ENCODE results near the gene FCSK. TPM values are rescaled to one million over a fixed set of nuclear protein-coding genes. Genes with fewer than 3 reads are reported as not detected.

Gene FCSK
- 4.4 to 6.3 TPM (median 5.3 TPM) in 5 replicates for total RNA-seq (2022; extraction: Qiagen RNA extraction)

DNA sequence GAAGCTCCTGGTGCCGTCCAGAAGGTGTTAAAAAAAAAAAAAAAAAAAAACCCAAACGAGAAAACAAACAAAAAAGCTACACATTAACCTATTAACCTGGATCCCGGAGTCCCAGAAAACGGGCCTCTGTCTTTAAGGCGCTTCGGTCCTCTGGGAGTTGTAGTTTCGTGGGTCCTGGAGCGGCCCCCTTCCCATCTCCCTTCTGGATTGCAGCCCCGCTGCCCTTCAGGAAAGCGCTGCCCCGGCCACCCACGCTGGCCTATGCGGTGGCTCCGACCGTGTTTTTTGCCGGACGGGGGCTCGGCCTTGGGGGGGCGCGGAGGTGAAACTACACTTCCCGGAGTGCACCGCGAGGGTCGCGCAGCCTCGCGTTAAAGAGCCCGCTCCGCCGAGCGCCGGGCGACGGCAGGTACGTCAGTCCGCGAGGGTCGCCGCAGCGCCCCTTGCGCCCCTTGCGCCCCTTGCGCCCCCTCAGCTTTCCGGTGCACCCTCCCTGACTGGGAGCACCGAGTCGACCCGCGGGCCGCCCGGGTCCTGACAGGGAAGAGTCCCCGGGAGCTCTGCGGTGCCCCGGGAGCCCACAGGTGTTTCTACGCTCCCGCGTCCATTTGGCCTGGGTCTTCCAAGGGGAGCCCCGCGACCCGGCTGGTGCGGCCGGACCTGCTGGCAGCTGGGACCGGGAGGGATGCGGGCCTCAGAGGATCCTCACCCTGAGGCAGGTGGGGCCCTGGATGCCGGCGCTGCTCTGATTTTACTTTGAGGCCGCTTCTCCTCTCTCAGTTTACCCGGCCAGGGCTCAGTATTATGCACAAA is at the start of gene FCSK:
Gene FCSK (plus strand): TSS at position 374 of the 813 bp plus-strand sequence. CDS start 8,596 bp downstream, outside the sequence.

DNA sequence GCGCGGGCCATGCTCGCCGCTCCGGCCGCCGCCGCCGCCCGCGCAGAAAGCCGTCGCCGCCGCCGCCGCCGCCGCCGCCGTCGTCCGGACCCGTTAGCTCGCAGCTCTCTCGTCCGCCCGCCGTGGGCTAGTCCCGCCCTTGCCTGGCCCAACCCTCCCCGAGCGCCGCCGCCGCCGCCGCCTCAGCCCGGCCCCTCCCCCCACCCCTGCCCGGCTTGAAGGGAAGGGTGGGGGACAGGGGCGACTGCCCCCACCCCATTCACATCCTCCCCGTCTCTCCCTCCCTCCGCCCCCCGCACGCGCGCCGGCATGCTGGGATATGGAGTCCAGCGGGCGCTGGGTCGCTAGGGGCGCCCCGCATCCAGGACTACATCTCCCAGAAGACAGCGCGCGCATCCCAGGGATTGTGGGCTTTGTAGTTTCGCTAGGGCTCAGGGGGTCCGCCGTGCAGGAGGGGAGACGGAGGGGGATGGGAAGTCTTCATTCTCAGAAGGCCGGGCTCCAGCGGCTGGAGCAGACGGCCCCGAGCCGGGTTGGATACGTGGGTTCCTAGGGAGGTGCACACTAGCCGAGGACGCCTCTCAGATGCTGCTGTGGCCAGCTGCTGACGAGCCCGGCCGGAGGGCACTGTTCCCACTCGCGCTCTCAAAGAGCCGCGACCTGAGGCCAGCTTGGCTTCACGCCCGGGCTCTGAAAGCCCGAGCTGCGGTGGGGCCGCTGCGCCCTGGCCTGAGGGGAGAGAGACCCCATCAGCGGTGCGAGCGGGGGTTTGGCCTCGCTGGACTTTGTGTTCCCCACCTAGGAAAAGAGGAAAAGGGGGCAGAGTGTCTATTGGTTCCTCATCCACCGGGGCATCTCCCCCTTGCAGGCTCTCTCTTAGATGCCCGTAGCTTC is 15.2 kb upstream of the FCSK start, which contains the start of gene ST3GAL2:
Gene ST3GAL2 (minus strand): TSS at position 132 of the 894 bp plus-strand sequence. CDS start 40,570 bp downstream, outside the sequence.

DNA sequence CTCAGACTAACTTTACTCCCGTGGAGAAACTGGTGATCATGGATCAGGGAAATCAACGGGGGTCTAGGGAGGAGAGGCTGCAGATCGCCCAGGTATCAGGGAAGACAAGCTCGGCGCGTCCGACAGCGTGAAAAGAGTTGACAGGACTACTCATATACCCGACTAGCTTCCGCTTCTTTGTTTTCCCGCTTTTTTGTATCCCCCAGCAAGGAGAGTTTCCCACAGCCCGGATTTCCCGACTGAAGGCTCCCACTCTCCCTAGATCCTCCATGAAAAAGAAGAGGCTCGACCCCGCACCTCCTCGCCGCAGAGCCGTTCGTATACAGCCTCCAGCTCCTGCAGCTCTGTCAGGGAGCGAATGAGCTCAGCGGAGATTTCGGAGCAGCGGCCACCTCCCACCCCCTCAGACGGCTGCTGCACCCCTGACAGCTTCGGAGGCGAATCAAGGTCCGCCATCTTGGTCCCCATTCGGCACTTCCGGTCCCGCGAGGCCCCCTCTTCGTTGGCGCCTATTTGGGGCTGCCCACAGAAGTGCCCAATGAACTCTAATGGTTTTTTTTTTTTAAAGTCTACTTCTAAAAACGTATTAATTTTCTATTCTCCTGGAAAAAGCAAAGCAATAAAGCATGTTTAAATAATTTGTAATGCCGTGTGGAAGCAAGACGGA is 68.8 kb downstream of the FCSK start, which contains the start of gene COG4:
Gene COG4 (minus strand): TSS at position 479 of the 667 bp plus-strand sequence. CDS start 11 bp downstream, at position 468.

DNA sequence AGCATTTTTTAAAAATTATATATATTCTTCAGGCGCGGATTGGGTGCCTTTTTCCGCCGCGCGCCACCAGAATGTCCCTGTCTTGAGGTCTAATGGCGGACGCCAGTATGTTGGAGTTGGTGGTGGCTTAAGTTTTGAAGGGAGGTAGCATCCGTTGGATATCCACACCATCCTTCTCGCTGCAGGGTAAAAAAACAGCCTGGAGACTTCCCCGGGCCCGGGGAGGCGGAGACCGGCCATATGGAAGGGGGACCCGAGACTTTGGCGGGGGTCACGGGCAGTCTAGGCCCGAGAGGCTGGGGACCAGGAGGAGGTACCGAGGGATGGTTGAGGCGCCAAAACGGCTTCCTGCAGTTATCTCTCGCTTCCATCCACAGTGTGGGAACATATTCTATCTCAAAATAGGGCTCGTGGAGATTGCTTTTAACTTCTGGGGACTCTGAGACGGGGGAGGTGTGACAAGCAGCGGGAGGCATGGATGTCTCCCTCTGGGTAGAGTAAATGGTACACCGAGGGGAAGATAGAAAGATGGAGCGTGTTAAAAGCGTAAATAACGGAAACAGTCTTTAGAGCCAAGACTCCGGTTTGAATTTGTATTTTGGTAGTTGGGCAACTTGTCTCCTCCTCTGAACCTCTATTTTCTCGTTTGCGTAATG is 69.5 kb downstream of the FCSK start, which contains the start of gene SF3B3:
Gene SF3B3 (plus strand): TSS at position 74 of the 656 bp plus-strand sequence. CDS start 2,841 bp downstream, outside the sequence.

Other genes starting within 250 kb of the FCSK start
- gene EXOSC6, start 202.7 kb upstream of the FCSK start, total RNA-seq (2022; extraction: Qiagen RNA extraction) = 13.7 to 17.5 TPM (median 16.5 TPM) in 5 replicates
- gene AARS1, start 165.1 kb upstream of the FCSK start, total RNA-seq (2022; extraction: Qiagen RNA extraction) = 82.5 to 94.4 TPM (median 84.2 TPM) in 5 replicates
- gene DDX19B, start 155.4 kb upstream of the FCSK start, total RNA-seq (2022; extraction: Qiagen RNA extraction) = 31.5 to 34.2 TPM (median 33.1 TPM) in 5 replicates
- gene DDX19A, start 107.7 kb upstream of the FCSK start, total RNA-seq (2022; extraction: Qiagen RNA extraction) = 38.2 to 38.9 TPM (median 38.6 TPM) in 5 replicates
- gene ST3GAL2, start 15.5 kb upstream of the FCSK start, total RNA-seq (2022; extraction: Qiagen RNA extraction) = 18.2 to 24.9 TPM (median 22.9 TPM) in 5 replicates
- gene COG4, start 69.0 kb downstream of the FCSK start, total RNA-seq (2022; extraction: Qiagen RNA extraction) = 26.0 to 32.3 TPM (median 29.8 TPM) in 5 replicates
- gene SF3B3, start 69.2 kb downstream of the FCSK start, total RNA-seq (2022; extraction: Qiagen RNA extraction) = 141 to 196 TPM (median 187 TPM) in 5 replicates
- gene IL34, start 192.0 kb downstream of the FCSK start, total RNA-seq (2022; extraction: Qiagen RNA extraction) = 0.36 to 0.56 TPM (median 0.51 TPM) in 5 replicates
- gene MTSS2, start 231.5 kb downstream of the FCSK start, total RNA-seq (2022; extraction: Qiagen RNA extraction) = 58.6 to 98.3 TPM (median 87.1 TPM) in 5 replicates